Naive thymus-derived CD8-positive, alpha-beta T cell (primary cell): ENCODE results near the gene EXOC4. TPM values are rescaled to one million over a fixed set of nuclear protein-coding genes. Genes with fewer than 3 reads are reported as not detected.

Experiments
- ATAC-seq, 2 donors: fragments of 150-1000 bp; cut with Tn5 transposase in 1 of 2; sonication (Bioruptor Pico), chemical (Tn5 transposase) in 1 of 2; 1 replicate in 1 of 2; 2 replicates in 1 of 2; pipeline ENCODE4 v1.10.0; 2021; ENCODE audit warnings: mild to moderate bottlenecking in 2 of 2, moderate library complexity in 2 of 2
- POLR2A ChIA-PET: fragments of 350-600 bp; sonication (Branson Sonifier 250); formaldehyde crosslinking; loops from one replicate; lab custom pipeline; 2021; ENCODE audit warnings: antibody characterized with exemption; lab: Charles Lee
- DNase-seq, 10 donors: peaks; one replicate each; pipeline versions ENCODE4 v3.0.0 to v3.0.0-alpha.2; 2020 to 2022
- H3K27ac Mint-ChIP-seq, 10 donors: one replicate each; pipeline ENCODE4 v1.8.0; 2020 to 2022; ENCODE audit warnings: mild to moderate bottlenecking in 10 of 10, mixed read lengths in 10 of 10, moderate library complexity in 4 of 10, inconsistent platforms in 1 of 10
- H3K27me3 Mint-ChIP-seq, 5 donors: one replicate each; pipeline ENCODE4 v1.8.0; 2021 to 2022; ENCODE audit warnings: mixed read lengths in 5 of 5
- H3K36me3 Mint-ChIP-seq, 3 donors: one replicate each; pipeline ENCODE4 v1.8.0; 2020 to 2022; ENCODE audit warnings: mixed read lengths in 3 of 3, mild to moderate bottlenecking in 2 of 3, inconsistent platforms in 1 of 3
- H3K4me1 Mint-ChIP-seq, 4 donors: one replicate each; pipeline ENCODE4 v1.8.0; 2021 to 2022; ENCODE audit warnings: mixed read lengths in 4 of 4
- H3K4me3 Mint-ChIP-seq, 10 donors: one replicate each; pipeline ENCODE4 v1.8.0; 2020 to 2022; ENCODE audit warnings: mild to moderate bottlenecking in 10 of 10, mixed read lengths in 10 of 10, moderate library complexity in 6 of 10, inconsistent platforms in 1 of 10
- H3K9me3 Mint-ChIP-seq, 9 donors: one replicate each; pipeline ENCODE4 v1.8.0; 2020 to 2022; ENCODE audit warnings: mixed read lengths in 9 of 9, mild to moderate bottlenecking in 3 of 9, inconsistent platforms in 1 of 9, moderate library complexity in 1 of 9
- polyA plus RNA-seq, 3 donors: library from polyadenylated mRNA; unstranded; fragments of 300-500 nt; fragmentation: Illumina TruSeq; gene quantifications; one replicate each; pipeline ENCODE4 v1.2.3, GENCODE V29; 2021
- total RNA-seq, 8 experiments: library from RNA in 2 of 8; stranded (reverse) in 2 of 8; gene quantifications; one replicate each; pipeline ENCODE4 v1.2.3 and lab custom pipeline; 2021 to 2026

EXOC4 gene
- total and polyA plus RNA-seq, 5 experiments from 2014 or later, result 29.4 to 68.6 (median 42.4) TPM

GRCh38 chr7:133582766-133583523 is 330.1 kb downstream of the EXOC4 start:
- POLR2A ChIA-PET, result no interaction called here
- peaks cover 13 to 38% (median 35%) of the 10 kb centered on the region in 3 donors for H3K36me3 Mint-ChIP-seq
- no peaks in the 10 kb centered on the region for H3K27me3 Mint-ChIP-seq
- H3K27ac Mint-ChIP-seq, result no peak overlapping the region
- DNase-seq (no peak), ATAC-seq (no peak)
- peaks cover 0 to 8% (median 6%) of the 10 kb centered on the region in 4 donors for H3K4me1 Mint-ChIP-seq
- no peak overlapping the region for H3K4me3 Mint-ChIP-seq
- H3K9me3 Mint-ChIP-seq, result peaks cover 0 to 7% (median 0%) of the 10 kb centered on the region in 9 donors

- ATAC-seq (no peak), DNase-seq (no peak)
- POLR2A ChIA-PET, result no interaction called here
- H3K36me3 Mint-ChIP-seq, result peaks cover 13 to 38% (median 35%) of the 10 kb centered on the region in 3 donors
- peaks cover 0 to 8% (median 6%) of the 10 kb centered on the region in 4 donors for H3K4me1 Mint-ChIP-seq
- H3K9me3 Mint-ChIP-seq, result peaks cover 0 to 7% (median 0%) of the 10 kb centered on the region in 9 donors
- peak overlapping the region in 1 of 10 donors; percentile 1 for H3K4me3 Mint-ChIP-seq
- no peaks in the 10 kb centered on the region for H3K27me3 Mint-ChIP-seq
- H3K27ac Mint-ChIP-seq, result no peak overlapping the region
These were observed 330.8 kb downstream of the EXOC4 start for GRCh38 chr7:133583545-133584171.

DNA sequence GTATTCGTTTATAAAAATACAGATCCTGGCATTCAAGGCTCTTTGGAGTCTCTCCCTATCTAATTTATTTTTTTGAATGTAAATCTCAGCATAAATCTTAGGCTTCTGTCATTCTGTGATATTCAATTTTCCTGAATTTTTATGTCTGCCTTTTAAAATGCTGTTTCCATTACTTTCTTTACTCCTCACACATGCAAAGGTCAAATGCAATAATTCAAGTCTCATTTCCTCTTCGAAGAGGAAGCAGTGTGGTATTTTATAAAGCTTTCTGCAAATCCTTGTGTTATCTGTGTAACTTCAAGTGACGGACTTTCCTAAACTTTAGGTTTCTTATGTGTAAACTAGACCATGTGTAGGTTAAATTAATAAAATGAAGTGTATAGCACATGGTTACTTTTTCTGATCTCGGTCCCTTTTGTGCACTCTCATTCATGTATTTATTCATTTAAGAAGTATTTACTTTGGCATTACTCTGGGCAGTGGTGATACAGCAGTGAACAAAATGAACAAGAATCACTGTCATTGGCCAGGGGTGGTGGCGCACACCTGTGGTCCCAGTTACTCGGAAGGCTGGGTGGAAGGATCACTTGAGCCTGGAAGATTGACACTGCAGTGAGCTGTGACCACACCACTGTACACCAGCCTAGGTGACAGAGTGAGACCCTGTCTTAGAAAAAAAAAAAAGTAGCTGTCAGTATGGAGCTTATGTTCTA is 332.2 kb downstream of the EXOC4 start:
- Mint-ChIP-seq H3K9me3 (peaks cover 0 to 7% (median 0%) of the 10 kb centered on the region in 9 donors), H3K4me3 (no peak overlapping the region), H3K36me3 (peaks cover 13 to 30% (median 26%) of the 10 kb centered on the region in 3 donors), H3K4me1 (peaks cover 0 to 8% (median 6%) of the 10 kb centered on the region in 4 donors), H3K27ac (no peak overlapping the region), H3K27me3 (no peaks in the 10 kb centered on the region)
- POLR2A ChIA-PET, result no interaction called here
- no peak for ATAC-seq
- DNase-seq, result no peak

DNA sequence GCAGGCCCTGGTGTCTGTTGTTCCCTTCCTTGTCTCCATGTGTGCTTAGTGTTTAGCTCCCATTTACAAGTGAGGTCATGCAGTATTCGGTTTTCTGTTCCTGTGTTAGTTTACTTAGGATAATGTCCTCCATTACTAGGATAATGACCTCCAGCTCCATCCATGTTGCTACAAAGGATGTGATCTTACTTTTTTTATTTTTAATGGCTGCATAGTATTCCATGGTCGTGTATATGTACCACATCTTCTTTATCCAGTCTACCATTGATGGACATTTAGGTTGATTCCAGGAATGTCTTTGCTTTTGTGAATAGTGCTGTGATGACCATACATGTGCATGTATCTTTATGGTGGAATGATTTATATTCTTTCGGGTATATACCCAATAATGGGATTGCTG is 333.4 kb downstream of the EXOC4 start:
- H3K4me3 Mint-ChIP-seq, result no peak overlapping the region
- ATAC-seq (no peak), DNase-seq (no peak)
- no peaks in the 10 kb centered on the region for H3K27me3 Mint-ChIP-seq
- peaks cover 0 to 9% (median 7%) of the 10 kb centered on the region in 4 donors for H3K4me1 Mint-ChIP-seq
- H3K36me3 Mint-ChIP-seq, result peaks cover 5 to 25% (median 23%) of the 10 kb centered on the region in 3 donors
- peaks cover 0 to 7% (median 0%) of the 10 kb centered on the region in 9 donors for H3K9me3 Mint-ChIP-seq
- no peak overlapping the region for H3K27ac Mint-ChIP-seq
- POLR2A ChIA-PET, result no interaction called here

GRCh38 chr7:133587903-133588302 is 335.0 kb downstream of the EXOC4 start:
- ATAC-seq, result no peak
- Mint-ChIP-seq H3K27me3 (no peaks in the 10 kb centered on the region), H3K27ac (no peak overlapping the region), H3K9me3 (peaks cover 0 to 7% (median 0%) of the 10 kb centered on the region in 9 donors), H3K4me1 (peaks cover 0 to 9% (median 7%) of the 10 kb centered on the region in 4 donors), H3K4me3 (no peak overlapping the region), H3K36me3 (peaks cover 5 to 30% (median 22%) of the 10 kb centered on the region in 3 donors)
- POLR2A ChIA-PET, result no interaction called here
- DNase-seq, result no peak

GRCh38 chr7:133590795-133591194 is 337.9 kb downstream of the EXOC4 start:
- Mint-ChIP-seq H3K4me3 (no peak overlapping the region), H3K4me1 (peaks cover 0 to 8% (median under 1%) of the 10 kb centered on the region in 4 donors), H3K27ac (no peak overlapping the region), H3K27me3 (no peaks in the 10 kb centered on the region), H3K36me3 (peaks cover 9 to 25% (median 21%) of the 10 kb centered on the region in 3 donors), H3K9me3 (peaks cover 0 to 5% (median 0%) of the 10 kb centered on the region in 9 donors)
- DNase-seq (no peak), ATAC-seq (no peak)
- POLR2A ChIA-PET, result no interaction called here

DNA sequence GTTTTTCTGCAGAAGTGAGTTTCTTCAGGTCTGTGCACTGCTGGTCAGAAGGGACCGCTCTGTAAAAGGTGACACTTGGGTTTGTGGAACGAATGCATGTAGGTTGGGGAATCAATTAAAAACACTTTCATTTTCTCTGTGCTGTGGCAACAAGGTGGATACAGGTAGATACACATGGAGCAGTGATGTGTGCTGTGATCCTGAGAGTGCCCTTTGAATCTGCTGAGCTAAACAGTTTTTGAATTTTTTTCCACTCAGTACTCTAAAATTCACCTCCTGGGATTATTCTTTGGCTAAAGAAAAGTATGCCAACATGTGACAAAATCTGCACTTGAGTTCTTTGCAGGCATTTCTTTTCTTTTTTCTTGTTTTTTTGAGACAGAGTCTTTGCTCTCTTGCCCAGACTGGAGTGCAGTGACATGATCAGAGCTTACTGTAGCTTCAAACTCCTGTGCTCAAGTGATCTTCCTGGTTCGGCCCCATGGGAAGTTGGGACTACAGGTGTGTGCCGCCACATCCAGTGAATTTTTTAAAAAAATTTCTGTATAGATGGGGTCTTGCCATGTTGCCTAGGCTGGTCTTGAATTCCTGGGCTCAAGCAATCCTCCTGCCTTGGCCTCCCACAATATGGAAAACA is 338.9 kb downstream of the EXOC4 start:
- H3K4me1 Mint-ChIP-seq, result peaks cover 0 to 8% (median 2%) of the 10 kb centered on the region in 4 donors
- POLR2A ChIA-PET, result no interaction called here
- H3K36me3 Mint-ChIP-seq, result peaks cover 12 to 29% (median 18%) of the 10 kb centered on the region in 3 donors
- ATAC-seq (no peak), DNase-seq (no peak)
- peak overlapping the region in 1 of 10 donors; percentile 27 for H3K27ac Mint-ChIP-seq
- no peak overlapping the region for H3K4me3 Mint-ChIP-seq
- no peaks in the 10 kb centered on the region for H3K27me3 Mint-ChIP-seq
- no peaks in the 10 kb centered on the region for H3K9me3 Mint-ChIP-seq

- no peak overlapping the region for H3K4me3 Mint-ChIP-seq
- H3K4me1 Mint-ChIP-seq, result peaks cover 0 to 4% (median 2%) of the 10 kb centered on the region in 4 donors
- no peak overlapping the region for H3K27ac Mint-ChIP-seq
- POLR2A ChIA-PET, result no interaction called here
- peaks cover 11 to 27% (median 12%) of the 10 kb centered on the region in 3 donors for H3K36me3 Mint-ChIP-seq
- DNase-seq (no peak), ATAC-seq (no peak)
- H3K27me3 Mint-ChIP-seq, result no peaks in the 10 kb centered on the region
- H3K9me3 Mint-ChIP-seq, result no peaks in the 10 kb centered on the region
These were observed 340.7 kb downstream of the EXOC4 start for GRCh38 chr7:133593561-133593960.

DNA sequence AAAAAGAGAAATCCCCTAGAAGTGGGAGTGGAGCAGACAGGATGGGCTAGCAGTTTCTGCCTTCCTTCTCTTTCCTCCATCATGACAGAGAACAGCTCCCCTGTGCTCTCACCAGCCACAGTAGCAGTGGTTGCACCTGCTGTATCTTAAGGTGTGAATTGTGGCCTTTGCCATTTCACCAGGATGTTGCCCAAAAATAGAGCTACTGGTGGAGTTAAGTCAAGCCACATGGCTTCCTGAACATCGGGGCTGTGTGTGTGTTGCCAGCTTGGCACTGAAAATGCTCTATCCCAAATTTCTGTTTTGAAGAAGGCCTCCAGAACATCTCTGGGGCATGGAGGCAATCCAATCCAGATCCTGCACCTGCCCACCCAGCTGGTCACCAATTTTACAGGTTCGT is 348.7 kb downstream of the EXOC4 start:
- POLR2A ChIA-PET, result no interaction called here
- Mint-ChIP-seq H3K4me1 (peaks cover 4 to 12% (median 8%) of the 10 kb centered on the region in 4 donors), H3K36me3 (peaks cover 0 to 6% (median 3%) of the 10 kb centered on the region in 3 donors), H3K9me3 (no peaks in the 10 kb centered on the region), H3K4me3 (no peak overlapping the region), H3K27ac (peak overlapping the region in 1 of 10 donors; percentile 56), H3K27me3 (no peaks in the 10 kb centered on the region)
- DNase-seq (no peak), ATAC-seq (no peak)

GRCh38 chr7:133602291-133602690 is 349.4 kb downstream of the EXOC4 start:
- ATAC-seq, result no peak
- POLR2A ChIA-PET, result no interaction called here
- H3K36me3 Mint-ChIP-seq, result peaks cover 0 to 7% (median 3%) of the 10 kb centered on the region in 3 donors
- H3K27me3 Mint-ChIP-seq, result no peaks in the 10 kb centered on the region
- no peaks in the 10 kb centered on the region for H3K9me3 Mint-ChIP-seq
- DNase-seq, result no peak
- H3K4me1 Mint-ChIP-seq, result peaks cover 4 to 12% (median 8%) of the 10 kb centered on the region in 4 donors
- no peak overlapping the region for H3K4me3 Mint-ChIP-seq
- no peak overlapping the region for H3K27ac Mint-ChIP-seq

- H3K4me3 Mint-ChIP-seq, result no peak overlapping the region
- H3K36me3 Mint-ChIP-seq, result peaks cover 0 to 11% (median 6%) of the 10 kb centered on the region in 3 donors
- peaks cover 0 to 6% (median 3%) of the 10 kb centered on the region in 4 donors for H3K4me1 Mint-ChIP-seq
- no peak for DNase-seq
- H3K27ac Mint-ChIP-seq, result no peak overlapping the region
- POLR2A ChIA-PET, result interaction anchor here (0.7 kb wide), 1 partner anchor 79 kb away, joined by 3 read pairs; no protein-coding TSS in a partner anchor
- no peaks in the 10 kb centered on the region for H3K9me3 Mint-ChIP-seq
- ATAC-seq, result no peak
- no peaks in the 10 kb centered on the region for H3K27me3 Mint-ChIP-seq
These were observed 354.1 kb downstream of the EXOC4 start for GRCh38 chr7:133606991-133607390.

DNA sequence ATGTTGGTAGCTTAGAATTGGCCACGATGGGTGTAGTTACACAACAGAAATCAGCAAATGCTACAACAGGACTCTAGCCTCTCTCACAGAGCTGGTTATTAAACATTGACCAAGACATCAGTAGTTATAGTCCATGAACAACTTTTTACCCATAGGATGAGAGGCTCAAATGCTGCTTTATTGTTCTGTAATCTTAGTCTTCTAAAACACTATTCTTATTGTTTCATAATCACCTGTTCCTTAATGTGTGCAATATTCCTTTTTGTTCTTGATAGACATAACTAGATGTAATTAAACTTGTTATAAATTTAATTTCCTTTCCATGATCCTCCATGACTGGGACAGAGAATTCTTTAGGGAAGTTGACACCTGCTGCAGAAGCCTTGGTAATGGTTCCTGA is 356.9 kb downstream of the EXOC4 start:
- no peak for DNase-seq
- peaks cover 0 to 19% (median 7%) of the 10 kb centered on the region in 4 donors for H3K4me1 Mint-ChIP-seq
- H3K4me3 Mint-ChIP-seq, result no peak overlapping the region
- H3K9me3 Mint-ChIP-seq, result no peaks in the 10 kb centered on the region
- POLR2A ChIA-PET, result no interaction called here
- H3K27me3 Mint-ChIP-seq, result no peaks in the 10 kb centered on the region
- H3K36me3 Mint-ChIP-seq, result peaks cover 0 to 16% (median 14%) of the 10 kb centered on the region in 3 donors
- no peak overlapping the region for H3K27ac Mint-ChIP-seq
- no peak for ATAC-seq
